Activated CD8-positive, alpha-beta T cell treated with anti-CD3 and anti-CD28 coated beads for 36 hours (primary cell): Measurements from ENCODE around the gene TTLL5. TPM values are rescaled to one million over a fixed set of nuclear protein-coding genes. Genes with fewer than 3 reads are reported as not detected.

ENCODE experiments used
- ATAC-seq: fragments of 200-7000 bp; cut with Tn5 transposase; one replicate; pipeline ENCODE4 v1.10.0; 2021; ENCODE audit warnings: mild to moderate bottlenecking, moderate library complexity
- CTCF ChIA-PET: fragments of 350-600 bp; sonication (Branson Sonifier 250); formaldehyde crosslinking; loops from one replicate; lab custom pipeline; 2021; ENCODE audit warnings: antibody characterized with exemption; lab: Charles Lee
- POLR2A ChIA-PET: fragments of 350-600 bp; sonication (Branson Sonifier 250); formaldehyde crosslinking; loops from one replicate; lab custom pipeline; 2021; ENCODE audit warnings: antibody characterized with exemption; lab: Charles Lee
- DNase-seq: peaks from one replicate; pipeline ENCODE4 v3.0.0-alpha.2; 2020
- H3K27ac Mint-ChIP-seq: one replicate; pipeline ENCODE4 v1.8.0; 2021; ENCODE audit warnings: mild to moderate bottlenecking, mixed read lengths
- H3K27me3 Mint-ChIP-seq: one replicate; pipeline ENCODE4 v1.8.0; 2021; ENCODE audit warnings: mixed read lengths
- H3K36me3 Mint-ChIP-seq: one replicate; pipeline ENCODE4 v1.8.0; 2021; ENCODE audit warnings: low read depth, mixed read lengths
- H3K4me1 Mint-ChIP-seq: one replicate; pipeline ENCODE4 v1.8.0; 2021; ENCODE audit warnings: low read depth, mixed read lengths
- H3K4me3 Mint-ChIP-seq: one replicate; pipeline ENCODE4 v1.8.0; 2021; ENCODE audit warnings: mild to moderate bottlenecking, moderate library complexity, mixed read lengths
- H3K9me3 Mint-ChIP-seq: one replicate; pipeline ENCODE4 v1.8.0; 2021; ENCODE audit warnings: mixed read lengths
- CTCF ChIP-seq: fragments of 200-600 bp; IDR thresholded peaks from one replicate; pipeline ENCODE4 v1.8.0; 2022; ENCODE audit warnings: antibody characterized with exemption, mild to moderate bottlenecking
- intact Hi-C: fragments of 100-400 bp; cut with micrococcal nuclease; formaldehyde crosslinking; loops from one replicate; pipeline ENCODE4 v1.10.0; 2022
- total RNA-seq, 2 experiments: library from RNA; stranded (reverse); gene quantifications; one replicate each; pipeline ENCODE4 v1.2.3, GENCODE V29; 2021

TTLL5 gene
- total RNA-seq, 2 experiments from 2014 or later = 23.6 to 27.2 TPM

GRCh38 chr14:75979648-75980565, 318.9 kb downstream of the TTLL5 start:
- ATAC-seq (no peak), DNase-seq (no peak)
- H3K4me1 Mint-ChIP-seq = peaks cover 33% of the 10 kb centered on the region
- ChIA-PET CTCF (interaction anchor here (0.6 to 9.1 kb wide), 8 partner anchors 9 to 402 kb away, joined by 3 to 143 read pairs (median 4); partner anchors contain the start of gene FLVCR2), POLR2A (interaction anchor here (0.6 to 1.2 kb wide), 2 partner anchors 71 to 372 kb away, joined by 3 read pairs; no protein-coding TSS in a partner anchor)
- H3K4me3 Mint-ChIP-seq = no peak overlapping the region
- intact Hi-C loops = loop anchor here (2.0 to 5.0 kb wide), 2 partner anchors 73 to 271 kb away; no protein-coding TSS in a partner anchor
- no peak overlapping the region for H3K27ac Mint-ChIP-seq
- no peaks in the 10 kb centered on the region for H3K27me3 Mint-ChIP-seq
- H3K9me3 Mint-ChIP-seq = no peaks in the 10 kb centered on the region
- H3K36me3 Mint-ChIP-seq = peaks cover 2% of the 10 kb centered on the region
- no peak for TF ChIP-seq CTCF

- ATAC-seq (no peak), DNase-seq (no peak)
- Mint-ChIP-seq H3K27ac (peak overlapping the region; percentile 81), H3K4me3 (peak overlapping the region; percentile 80), H3K36me3 (no peaks in the 10 kb centered on the region), H3K27me3 (no peaks in the 10 kb centered on the region), H3K9me3 (no peaks in the 10 kb centered on the region), H3K4me1 (peaks cover 36% of the 10 kb centered on the region)
- intact Hi-C loops = loop anchor here (2.0 to 5.0 kb wide), 2 partner anchors 74 to 272 kb away; no protein-coding TSS in a partner anchor
- no peak for TF ChIP-seq CTCF
- POLR2A ChIA-PET = interaction anchor here (0.6 to 1.2 kb wide), 2 partner anchors 72 to 371 kb away, joined by 3 read pairs; no protein-coding TSS in a partner anchor
- CTCF ChIA-PET = interaction anchor here (0.7 to 9.1 kb wide), 3 partner anchors 74 to 326 kb away, joined by 3 to 143 read pairs (median 63); no protein-coding TSS in a partner anchor
Observed at GRCh38 chr14:75980856-75981255, 319.8 kb downstream of the TTLL5 start.

GRCh38 chr14:75981426-75982265, 320.6 kb downstream of the TTLL5 start, which contains the start of gene TGFB3:
Gene TGFB3, minus strand, starts transcription at chr14:75981995. Its CDS starts 1,102 bp downstream, at chr14:75980893.
- POLR2A ChIA-PET = no interaction called here
- DNase-seq (peak; percentile 73), ATAC-seq (peak; percentile 71)
- intact Hi-C loops = loop anchor here (2.0 to 5.0 kb wide), 2 partner anchors 74 to 273 kb away; no protein-coding TSS in a partner anchor
- CTCF ChIA-PET = interaction anchor here (0.9 to 9.1 kb wide), 11 partner anchors 27 to 415 kb away, joined by 3 to 143 read pairs (median 4); no protein-coding TSS in a partner anchor
- peak within 1 kb of the TSS; percentile 80 for H3K4me3 Mint-ChIP-seq
- H3K27me3 Mint-ChIP-seq = no peaks in the 10 kb centered on the region
- TF ChIP-seq CTCF = no peak
- H3K27ac Mint-ChIP-seq = peak within 1 kb of the TSS; percentile 81
- H3K9me3 Mint-ChIP-seq = no peaks in the 10 kb centered on the region
- no peaks in the 10 kb centered on the region for H3K36me3 Mint-ChIP-seq
- peaks cover 41% of the 10 kb centered on the region for H3K4me1 Mint-ChIP-seq

- POLR2A ChIA-PET = interaction anchor here (0.8 to 1.0 kb wide), 2 partner anchors 74 to 273 kb away, joined by 3 read pairs; no protein-coding TSS in a partner anchor
- ATAC-seq = peak; percentile 64
- TF ChIP-seq CTCF = peak; percentile 68
- intact Hi-C loops = loop anchor here (5.0 kb wide), 1 partner anchor 75 kb away; no protein-coding TSS in a partner anchor
- H3K9me3 Mint-ChIP-seq = no peaks in the 10 kb centered on the region
- DNase-seq = peak; percentile 76
- CTCF ChIA-PET = interaction anchor here (0.7 to 9.1 kb wide), 21 partner anchors 12 to 416 kb away, joined by 3 to 143 read pairs (median 4); no protein-coding TSS in a partner anchor
- H3K4me1 Mint-ChIP-seq = peaks cover 44% of the 10 kb centered on the region
- peak overlapping the region; percentile 81 for H3K27ac Mint-ChIP-seq
- H3K36me3 Mint-ChIP-seq = no peaks in the 10 kb centered on the region
- H3K27me3 Mint-ChIP-seq = no peaks in the 10 kb centered on the region
- H3K4me3 Mint-ChIP-seq = peak overlapping the region; percentile 80
Observed at GRCh38 chr14:75982266-75983018, 321.4 kb downstream of the TTLL5 start.
